GM18858 (cell line): ENCODE data around the gene MEAK7.

Experiments
- ATAC-seq: cut with Tn5 transposase; IDR thresholded peaks from one replicate; pipeline ENCODE4 v1.9.1; 2021; ENCODE audit not compliant: unreplicated experiment

MEAK7 gene

GRCh38 chr16:84489131-84489530 lies 15.3 kb downstream of the MEAK7 start:
- no peak for ATAC-seq

- ATAC-seq: no peak
These were observed 17.1 kb downstream of the MEAK7 start for GRCh38 chr16:84487358-84487757.

- no peak for ATAC-seq
These were observed 17.8 kb downstream of the MEAK7 start for GRCh38 chr16:84486551-84487235.

GRCh38 chr16:84486126-84486525 lies 18.3 kb downstream of the MEAK7 start:
- ATAC-seq: no peak

- ATAC-seq: no peak
These were observed 19.0 kb downstream of the MEAK7 start for GRCh38 chr16:84485255-84486010.

- ATAC-seq: no peak
These were observed 19.7 kb downstream of the MEAK7 start for GRCh38 chr16:84484579-84485254.

GRCh38 chr16:84483882-84484565 lies 20.4 kb downstream of the MEAK7 start:
- ATAC-seq: no peak

GRCh38 chr16:84482951-84483881 lies 21.2 kb downstream of the MEAK7 start:
- no peak for ATAC-seq

- no peak for ATAC-seq
These were observed 22.2 kb downstream of the MEAK7 start for GRCh38 chr16:84482001-84482891.

- no peak for ATAC-seq
These were observed 23.3 kb downstream of the MEAK7 start for GRCh38 chr16:84481051-84481735.

- ATAC-seq: no peak
These were observed 24.6 kb downstream of the MEAK7 start for GRCh38 chr16:84479716-84480450.

- ATAC-seq: no peak
These were observed 26.1 kb downstream of the MEAK7 start for GRCh38 chr16:84478172-84478947.

- ATAC-seq: no peak
These were observed 26.8 kb downstream of the MEAK7 start for GRCh38 chr16:84477661-84478060.

GRCh38 chr16:84476401-84476800 lies 28.1 kb downstream of the MEAK7 start:
- ATAC-seq: no peak

- no peak for ATAC-seq
These were observed 28.7 kb downstream of the MEAK7 start for GRCh38 chr16:84475643-84476240.

- ATAC-seq: no peak
These were observed 32.5 kb downstream of the MEAK7 start for GRCh38 chr16:84471966-84472365.

- no peak for ATAC-seq
These were observed 33.1 kb downstream of the MEAK7 start for GRCh38 chr16:84471316-84471715.
